Choroid plexus epithelial cell (primary cell): ENCODE results near the gene NT5E.

ENCODE experiments used
- DNase-seq: peaks from one replicate; pipeline ENCODE4 v3.0.0-alpha.2; 2010; ENCODE audit warnings: low read depth
- H3K4me3 ChIP-seq: 2 replicates; pipeline ENCODE4 v1.5.1; 2011; ENCODE audit warnings: low read depth, mild to moderate bottlenecking, control low read depth, low read length, moderate library complexity
- TF ChIP-seq, protein P1 (sequence below): conservative IDR thresholded peaks from 2 replicates; pipeline ENCODE4 v1.5.1; 2011; ENCODE audit warnings: low read depth, mild to moderate bottlenecking, control low read depth, inconsistent platforms, low read length, moderate library complexity

Gene NT5E

DNA sequence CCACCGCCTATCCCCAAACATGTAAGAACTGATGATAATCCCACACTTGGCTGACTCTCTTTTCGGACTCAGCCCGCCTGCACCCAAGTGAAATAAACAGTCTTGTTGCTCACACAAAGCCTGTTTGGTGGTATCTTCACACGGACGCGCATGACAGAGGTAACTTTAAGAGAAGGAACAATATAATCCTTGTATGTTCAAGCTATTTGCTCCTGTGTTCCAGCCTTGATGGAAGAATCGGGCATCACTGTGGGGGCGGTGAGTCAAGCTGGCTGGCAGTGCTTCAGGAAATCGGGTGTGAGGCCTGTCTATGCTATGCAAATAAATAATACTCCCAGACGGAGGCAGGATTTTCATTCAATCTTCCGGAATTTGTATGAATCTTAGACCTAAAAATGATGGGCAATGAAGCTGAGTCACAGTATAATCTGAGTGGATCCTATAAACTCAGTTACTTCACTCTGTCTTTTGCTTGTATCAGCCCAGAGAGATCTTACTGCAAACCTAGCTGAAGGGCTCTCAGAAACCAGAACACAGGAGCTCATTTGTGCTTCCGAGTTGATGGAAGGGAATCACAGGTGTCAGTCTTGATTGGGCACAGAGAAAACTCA lies 45.2 kb upstream of the NT5E start:
- H3K4me3 ChIP-seq = no peak overlapping the region
- peak; percentile 87 for DNase-seq
- TF ChIP-seq, protein P1, sequence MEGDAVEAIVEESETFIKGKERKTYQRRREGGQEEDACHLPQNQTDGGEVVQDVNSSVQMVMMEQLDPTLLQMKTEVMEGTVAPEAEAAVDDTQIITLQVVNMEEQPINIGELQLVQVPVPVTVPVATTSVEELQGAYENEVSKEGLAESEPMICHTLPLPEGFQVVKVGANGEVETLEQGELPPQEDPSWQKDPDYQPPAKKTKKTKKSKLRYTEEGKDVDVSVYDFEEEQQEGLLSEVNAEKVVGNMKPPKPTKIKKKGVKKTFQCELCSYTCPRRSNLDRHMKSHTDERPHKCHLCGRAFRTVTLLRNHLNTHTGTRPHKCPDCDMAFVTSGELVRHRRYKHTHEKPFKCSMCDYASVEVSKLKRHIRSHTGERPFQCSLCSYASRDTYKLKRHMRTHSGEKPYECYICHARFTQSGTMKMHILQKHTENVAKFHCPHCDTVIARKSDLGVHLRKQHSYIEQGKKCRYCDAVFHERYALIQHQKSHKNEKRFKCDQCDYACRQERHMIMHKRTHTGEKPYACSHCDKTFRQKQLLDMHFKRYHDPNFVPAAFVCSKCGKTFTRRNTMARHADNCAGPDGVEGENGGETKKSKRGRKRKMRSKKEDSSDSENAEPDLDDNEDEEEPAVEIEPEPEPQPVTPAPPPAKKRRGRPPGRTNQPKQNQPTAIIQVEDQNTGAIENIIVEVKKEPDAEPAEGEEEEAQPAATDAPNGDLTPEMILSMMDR = peak; percentile 14

GRCh38 chr6:85405175-85405852 lies 44.6 kb upstream of the NT5E start:
- peak; percentile 38 for DNase-seq
- TF ChIP-seq, protein P1 = no peak
- no peak overlapping the region for H3K4me3 ChIP-seq

GRCh38 chr6:85405853-85406198 lies 44.1 kb upstream of the NT5E start:
- DNase-seq = no peak
- H3K4me3 ChIP-seq = no peak overlapping the region
- TF ChIP-seq, protein P1 = no peak

- no peak overlapping the region for H3K4me3 ChIP-seq
- DNase-seq = no peak
- TF ChIP-seq, protein P1 = no peak
These were observed 43.2 kb upstream of the NT5E start for GRCh38 chr6:85406641-85407075.

DNA sequence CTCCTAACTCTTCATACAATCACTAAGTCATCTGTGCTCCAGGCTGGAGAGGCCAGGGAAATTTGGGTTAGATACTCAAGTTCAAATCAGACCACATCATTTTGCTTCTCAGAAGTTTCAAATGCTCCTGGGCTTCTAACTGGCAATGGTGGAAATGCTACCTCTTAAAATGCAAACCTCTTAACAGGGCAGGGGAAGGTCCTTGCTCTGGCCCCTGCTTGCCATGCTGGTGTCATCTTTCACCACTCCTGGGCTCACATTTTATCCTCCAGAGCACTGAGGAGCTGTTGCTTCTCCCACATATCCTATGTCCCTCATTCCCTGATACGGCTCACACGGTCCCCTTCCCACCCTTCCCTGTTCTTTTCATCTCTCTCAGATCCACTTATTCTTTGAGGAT lies 41.8 kb upstream of the NT5E start:
- TF ChIP-seq, protein P1 = no peak
- DNase-seq = no peak
- H3K4me3 ChIP-seq = no peak overlapping the region

GRCh38 chr6:85412911-85413430 lies 36.9 kb upstream of the NT5E start:
- H3K4me3 ChIP-seq = no peak overlapping the region
- TF ChIP-seq, protein P1 = no peak
- no peak for DNase-seq

DNA sequence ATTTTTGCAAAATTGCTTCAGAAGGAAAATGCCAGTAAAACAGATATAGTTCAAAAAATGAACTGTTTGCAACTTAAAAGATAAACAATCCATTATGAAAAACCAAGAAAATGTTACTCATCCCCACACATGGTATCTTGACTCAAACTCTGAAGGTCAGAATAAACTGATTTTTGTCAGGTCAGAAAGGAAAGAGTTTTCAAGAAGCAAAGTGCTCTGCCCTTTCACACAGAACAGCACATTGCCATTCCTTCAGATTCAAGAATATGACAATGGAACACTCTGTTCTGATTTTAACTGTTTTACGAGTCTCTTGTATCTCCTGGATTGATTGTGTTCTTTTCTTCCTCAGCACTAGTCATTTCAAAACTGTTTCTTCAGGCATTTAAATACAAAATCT lies 33.8 kb upstream of the NT5E start:
- TF ChIP-seq, protein P1 = no peak
- no peak overlapping the region for H3K4me3 ChIP-seq
- DNase-seq = peak; percentile 46
